HEK293 (cell line): ENCODE data around the gene MDFI.

Experiments used
- CTCF ChIA-PET: fragments of 350-600 bp; formaldehyde crosslinking; extraction: SDS; loops from one replicate; lab custom pipeline; 2021; ENCODE audit warnings: antibody characterized with exemption; lab: Yijun Ruan, JAX
- POLR2A ChIA-PET: fragments of 300-600 bp; formaldehyde crosslinking; extraction: SDS; loops from one replicate; lab custom pipeline; 2020; ENCODE audit warnings: antibody characterized with exemption, inconsistent platforms; lab: Yijun Ruan, JAX
- H3K27ac ChIP-seq: fragments of 200-500 bp; sonication (Bioruptor generic); 2 replicates; pipeline ENCODE4 v1.5.1; 2014; ENCODE audit warnings: low read depth, low read length, control low read depth, inconsistent platforms; ENCODE audit errors: extremely low read depth
- H3K36me3 ChIP-seq, 2 experiments: fragments of 200-500 bp in 1 of 2; sonication (Bioruptor generic) in 1 of 2; 1 replicate in 1 of 2; 2 replicates in 1 of 2; pipeline ENCODE4 v1.5.1; 2014 to 2017; ENCODE audit warnings: inconsistent platforms in 2 of 2, low read length in 2 of 2; ENCODE audit not compliant: control insufficient read depth in 2 of 2, insufficient read depth in 1 of 2
- H3K4me1 ChIP-seq: fragments of 200-500 bp; sonication (Bioruptor generic); 2 replicates; pipeline ENCODE4 v1.5.1; 2014; ENCODE audit warnings: mild to moderate bottlenecking, low read length, inconsistent platforms; ENCODE audit not compliant: control insufficient read depth, insufficient read depth
- H3K4me3 ChIP-seq: 2 replicates; pipeline ENCODE4 v1.5.1; 2011; ENCODE audit warnings: low read depth, mild to moderate bottlenecking, control low read depth, low read length, moderate library complexity
- H3K9me3 ChIP-seq: fragments of 200-500 bp; sonication (Bioruptor generic); 2 replicates; pipeline ENCODE4 v1.5.1; 2014; ENCODE audit warnings: low read depth, low read length, inconsistent platforms; ENCODE audit not compliant: control insufficient read depth, insufficient read depth
- AEBP2 ChIP-seq: fragments of 450-650 bp; formaldehyde crosslinking; IDR thresholded peaks from 2 replicates; pipeline ENCODE4 v1.5.1; 2016; ENCODE audit warnings: missing biosample characterization, missing genetic modification characterization, borderline replicate concordance
- GLIS2 ChIP-seq: fragments of 450-650 bp; formaldehyde crosslinking; IDR thresholded peaks from 2 replicates; pipeline ENCODE4 v1.5.1; 2016; ENCODE audit warnings: missing biosample characterization, missing genetic modification characterization
- KLF10 ChIP-seq: fragments of 450-650 bp; IDR thresholded peaks from 2 replicates; pipeline ENCODE4 v1.5.1; 2018; ENCODE audit warnings: missing biosample characterization, mild to moderate bottlenecking, missing genetic modification characterization
- MYNN ChIP-seq: fragments of 450-650 bp; formaldehyde crosslinking; IDR thresholded peaks from 2 replicates; pipeline ENCODE4 v1.5.1; 2016; ENCODE audit warnings: missing biosample characterization, missing genetic modification characterization, borderline replicate concordance
- PRDM6 ChIP-seq: fragments of 450-650 bp; formaldehyde crosslinking; IDR thresholded peaks from 2 replicates; pipeline ENCODE4 v1.5.1; 2017; ENCODE audit warnings: missing biosample characterization, missing genetic modification characterization
- SETDB1 ChIP-seq: IDR thresholded peaks from one replicate; pipeline ENCODE4 v1.6.1; 2017; ENCODE audit warnings: mild to moderate bottlenecking, low read length, moderate library complexity, mixed read lengths; ENCODE audit not compliant: insufficient read length
- ZEB2 ChIP-seq: fragments of 450-650 bp; formaldehyde crosslinking; IDR thresholded peaks from 2 replicates; pipeline ENCODE4 v1.5.1; 2016; ENCODE audit warnings: missing biosample characterization, missing genetic modification characterization
- ZNF140 ChIP-seq: fragments of 450-650 bp; formaldehyde crosslinking; IDR thresholded peaks from 2 replicates; pipeline ENCODE4 v1.5.1; 2016; ENCODE audit warnings: missing biosample characterization, missing genetic modification characterization
- ZNF223 ChIP-seq: fragments of 450-650 bp; formaldehyde crosslinking; IDR thresholded peaks from 2 replicates; pipeline ENCODE4 v1.5.1; 2016; ENCODE audit warnings: missing biosample characterization, missing genetic modification characterization
- ZNF341 ChIP-seq: fragments of 450-650 bp; formaldehyde crosslinking; IDR thresholded peaks from 2 replicates; pipeline ENCODE4; 2016; ENCODE audit warnings: low read depth, missing biosample characterization, missing genetic modification characterization
- ZNF398 ChIP-seq: fragments of 450-650 bp; formaldehyde crosslinking; IDR thresholded peaks from 2 replicates; pipeline ENCODE4 v1.5.1; 2017; ENCODE audit warnings: missing biosample characterization, missing genetic modification characterization
- ZNF623 ChIP-seq: fragments of 450-650 bp; formaldehyde crosslinking; IDR thresholded peaks from 2 replicates; pipeline ENCODE4 v1.5.1; 2016; ENCODE audit warnings: missing biosample characterization, missing genetic modification characterization
- ZNF664 ChIP-seq: fragments of 450-650 bp; formaldehyde crosslinking; IDR thresholded peaks from 2 replicates; pipeline ENCODE4 v1.5.1; 2016; ENCODE audit warnings: missing biosample characterization, missing genetic modification characterization
- ZNF768 ChIP-seq: fragments of 450-650 bp; formaldehyde crosslinking; IDR thresholded peaks from 2 replicates; pipeline ENCODE4 v1.5.1; 2018; ENCODE audit warnings: missing biosample characterization, mild to moderate bottlenecking, missing genetic modification characterization
- ZNF843 ChIP-seq: fragments of 450-650 bp; formaldehyde crosslinking; IDR thresholded peaks from 2 replicates; pipeline ENCODE4 v1.5.1; 2016; ENCODE audit warnings: missing biosample characterization, missing genetic modification characterization
- TF ChIP-seq, protein P1 (sequence below): fragments of 450-650 bp; formaldehyde crosslinking; optimal IDR thresholded peaks from 2 replicates; pipeline ENCODE3; 2016; ENCODE audit warnings: missing biosample characterization, mild to moderate bottlenecking, missing genetic modification characterization
- TF ChIP-seq, protein P2 (sequence below): fragments of 450-650 bp; formaldehyde crosslinking; IDR thresholded peaks from 2 replicates; pipeline ENCODE4; 2016; ENCODE audit warnings: missing biosample characterization, missing genetic modification characterization
- TF ChIP-seq, protein P3 (sequence below): fragments of 450-650 bp; formaldehyde crosslinking; IDR thresholded peaks from 2 replicates; pipeline ENCODE4 v1.5.1; 2016; ENCODE audit warnings: missing biosample characterization, missing genetic modification characterization

MDFI gene

DNA sequence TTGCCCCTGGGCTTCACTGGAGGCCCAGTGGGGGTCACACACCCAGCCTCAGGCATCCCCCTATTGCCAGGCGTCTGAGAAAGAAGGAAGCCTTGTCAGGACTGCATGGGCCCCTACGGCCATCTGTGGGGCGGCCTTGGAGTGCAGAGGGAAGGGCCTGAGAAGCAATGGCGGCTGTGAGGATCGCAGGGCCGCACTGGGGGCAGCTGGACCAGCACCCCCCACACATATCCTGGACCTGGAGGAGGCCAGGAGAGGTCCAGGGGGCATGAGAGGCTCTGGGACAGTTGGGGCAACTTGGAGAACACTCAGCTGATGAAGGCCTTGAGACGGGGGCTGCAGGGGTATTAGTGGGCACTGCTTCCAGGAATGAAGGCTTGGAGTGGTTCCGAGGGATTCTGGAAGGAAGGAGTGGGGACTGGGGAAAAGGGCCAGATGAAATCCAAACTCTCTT, 16.5 kb downstream of the MDFI start:
- POLR2A ChIA-PET = no interaction called here
- H3K36me3 ChIP-seq = no peaks in the 10 kb centered on the region
- peak; percentile 14; the same call in 1 of the 2 replicates for TF ChIP-seq GLIS2
- TF ChIP-seq, protein P1, sequence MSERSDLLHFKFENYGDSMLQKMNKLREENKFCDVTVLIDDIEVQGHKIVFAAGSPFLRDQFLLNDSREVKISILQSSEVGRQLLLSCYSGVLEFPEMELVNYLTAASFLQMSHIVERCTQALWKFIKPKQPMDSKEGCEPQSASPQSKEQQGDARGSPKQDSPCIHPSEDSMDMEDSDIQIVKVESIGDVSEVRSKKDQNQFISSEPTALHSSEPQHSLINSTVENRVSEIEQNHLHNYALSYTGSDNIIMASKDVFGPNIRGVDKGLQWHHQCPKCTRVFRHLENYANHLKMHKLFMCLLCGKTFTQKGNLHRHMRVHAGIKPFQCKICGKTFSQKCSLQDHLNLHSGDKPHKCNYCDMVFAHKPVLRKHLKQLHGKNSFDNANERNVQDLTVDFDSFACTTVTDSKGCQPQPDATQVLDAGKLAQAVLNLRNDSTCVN (tag by site-specific recombination) = no peak

GRCh38 chr6:41655176-41655575, 16.9 kb downstream of the MDFI start:
- H3K36me3 ChIP-seq = no peaks in the 10 kb centered on the region
- H3K4me3 ChIP-seq = no peak overlapping the region
- H3K27ac ChIP-seq = no peak overlapping the region
- POLR2A ChIA-PET = no interaction called here
- TF ChIP-seq AEBP2 (no peak), PRDM6 (no peak), ZNF398 (no peak), ZNF223 (tag by site-specific recombination) (no peak)
- H3K4me1 ChIP-seq = 0 out of 2 replicates have a peak, but pooled peaks cover 3% of the 10 kb centered on the region
- H3K9me3 ChIP-seq = no peaks in the 10 kb centered on the region
- CTCF ChIA-PET = interaction anchor here (1.3 to 2.8 kb wide), 2 partner anchors 52 to 287 kb away, joined by 7 to 9 read pairs; no protein-coding TSS in a partner anchor

More for the DNA sequence above, 16.5 kb downstream of the MDFI start:
- Histone ChIP-seq H3K27ac (no peak overlapping the region), H3K4me3 (no peak overlapping the region), H3K9me3 (no peaks in the 10 kb centered on the region), H3K4me1 (0 out of 2 replicates have a peak, but pooled peaks cover 3% of the 10 kb centered on the region)
- CTCF ChIA-PET = interaction anchor here (2.8 kb wide), 1 partner anchor 287 kb away, joined by 9 read pairs; no protein-coding TSS in a partner anchor

GRCh38 chr6:41655646-41656001, 17.4 kb downstream of the MDFI start:
- H3K36me3 ChIP-seq = no peaks in the 10 kb centered on the region
- H3K9me3 ChIP-seq = no peaks in the 10 kb centered on the region
- TF ChIP-seq ZNF843 (tag by site-specific recombination) = no peak
- TF ChIP-seq SETDB1 = no peak
- TF ChIP-seq ZNF664 (tag by site-specific recombination) = no peak
- TF ChIP-seq, protein P2, sequence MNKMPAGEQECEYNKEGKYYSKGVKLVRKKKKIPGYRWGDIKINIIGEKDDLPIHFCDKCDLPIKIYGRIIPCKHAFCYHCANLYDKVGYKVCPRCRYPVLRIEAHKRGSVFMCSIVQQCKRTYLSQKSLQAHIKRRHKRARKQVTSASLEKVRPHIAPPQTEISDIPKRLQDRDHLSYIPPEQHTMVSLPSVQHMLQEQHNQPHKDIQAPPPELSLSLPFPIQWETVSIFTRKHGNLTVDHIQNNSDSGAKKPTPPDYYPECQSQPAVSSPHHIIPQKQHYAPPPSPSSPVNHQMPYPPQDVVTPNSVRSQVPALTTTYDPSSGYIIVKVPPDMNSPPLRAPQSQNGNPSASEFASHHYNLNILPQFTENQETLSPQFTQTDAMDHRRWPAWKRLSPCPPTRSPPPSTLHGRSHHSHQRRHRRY (tag by site-specific recombination) = no peak
- no peak for TF ChIP-seq ZNF768 (tag by site-specific recombination)
- TF ChIP-seq, protein P3, sequence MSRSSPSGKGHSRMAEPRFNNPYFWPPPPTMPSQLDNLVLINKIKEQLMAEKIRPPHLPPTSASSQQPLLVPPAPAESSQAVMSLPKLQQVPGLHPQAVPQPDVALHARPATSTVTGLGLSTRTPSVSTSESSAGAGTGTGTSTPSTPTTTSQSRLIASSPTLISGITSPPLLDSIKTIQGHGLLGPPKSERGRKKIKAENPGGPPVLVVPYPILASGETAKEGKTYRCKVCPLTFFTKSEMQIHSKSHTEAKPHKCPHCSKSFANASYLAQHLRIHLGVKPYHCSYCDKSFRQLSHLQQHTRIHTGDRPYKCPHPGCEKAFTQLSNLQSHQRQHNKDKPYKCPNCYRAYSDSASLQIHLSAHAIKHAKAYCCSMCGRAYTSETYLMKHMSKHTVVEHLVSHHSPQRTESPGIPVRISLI (tag by site-specific recombination) = no peak
- no peak for TF ChIP-seq ZNF140 (tag by site-specific recombination)
- TF ChIP-seq ZNF623 (tag by site-specific recombination) = no peak
- TF ChIP-seq KLF10 = no peak
- TF ChIP-seq ZNF341 (tag by site-specific recombination) = no peak
- no peak for TF ChIP-seq MYNN (tag by site-specific recombination)
- TF ChIP-seq ZEB2 = no peak
- H3K27ac ChIP-seq = no peak overlapping the region; the same call in 1 of the 2 replicates
- H3K4me3 ChIP-seq = no peak overlapping the region
- CTCF ChIA-PET = interaction anchor here (1.3 to 2.8 kb wide), 2 partner anchors 53 to 288 kb away, joined by 7 to 9 read pairs; no protein-coding TSS in a partner anchor
- H3K4me1 ChIP-seq = 0 out of 2 replicates have a peak, but pooled peaks cover 3% of the 10 kb centered on the region
- POLR2A ChIA-PET = no interaction called here
